ENCODE results near the gene NEK6. TPM values are rescaled to one million over a fixed set of nuclear protein-coding genes. Genes with fewer than 3 reads are reported as not detected.

The NEK6 gene
- total RNA-seq, 4 donors from 2014 or later = 6.0 to 14.7 (median 9.1) TPM

DNA sequence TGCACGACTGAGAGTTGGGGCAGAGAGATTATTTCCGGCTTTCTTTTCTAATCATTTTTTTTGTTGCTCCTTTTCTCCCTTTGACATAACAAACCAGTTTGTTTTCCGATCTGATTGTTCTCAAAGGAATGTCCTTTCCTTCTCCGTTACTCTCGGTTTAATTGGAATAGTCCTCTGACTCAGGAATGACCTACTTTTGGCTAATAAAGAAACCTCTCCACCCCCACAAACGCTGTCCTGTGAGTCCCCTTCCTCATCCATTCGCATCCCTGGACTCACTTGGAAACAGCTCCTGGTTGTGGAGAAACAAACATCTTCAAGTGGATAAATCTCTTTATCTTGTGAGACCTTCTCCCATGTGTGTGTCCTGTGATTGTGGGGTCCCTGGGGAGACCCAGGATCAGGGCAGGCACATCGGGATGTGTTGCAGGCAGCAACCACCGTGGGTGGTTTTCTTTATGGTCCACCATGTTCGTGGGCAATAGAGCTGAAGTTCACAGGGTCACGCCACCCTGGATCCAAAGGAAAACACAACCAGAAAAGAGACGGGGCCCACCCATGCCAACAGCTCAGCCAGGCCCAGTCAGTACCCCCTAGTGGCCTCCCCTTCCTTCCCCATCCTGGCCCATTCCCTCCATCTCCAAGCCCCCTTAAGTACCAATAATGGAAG is 45.2 kb upstream of the NEK6 start:
- peak in 1 of 2 donors; percentile 60 for DNase-seq (ENCODE audit: low spot score in 2 of 2)
- TF ChIP-seq POLR2A (IDR thresholded peaks at IDR 0.05) = no peak
- TF ChIP-seq, protein P1, sequence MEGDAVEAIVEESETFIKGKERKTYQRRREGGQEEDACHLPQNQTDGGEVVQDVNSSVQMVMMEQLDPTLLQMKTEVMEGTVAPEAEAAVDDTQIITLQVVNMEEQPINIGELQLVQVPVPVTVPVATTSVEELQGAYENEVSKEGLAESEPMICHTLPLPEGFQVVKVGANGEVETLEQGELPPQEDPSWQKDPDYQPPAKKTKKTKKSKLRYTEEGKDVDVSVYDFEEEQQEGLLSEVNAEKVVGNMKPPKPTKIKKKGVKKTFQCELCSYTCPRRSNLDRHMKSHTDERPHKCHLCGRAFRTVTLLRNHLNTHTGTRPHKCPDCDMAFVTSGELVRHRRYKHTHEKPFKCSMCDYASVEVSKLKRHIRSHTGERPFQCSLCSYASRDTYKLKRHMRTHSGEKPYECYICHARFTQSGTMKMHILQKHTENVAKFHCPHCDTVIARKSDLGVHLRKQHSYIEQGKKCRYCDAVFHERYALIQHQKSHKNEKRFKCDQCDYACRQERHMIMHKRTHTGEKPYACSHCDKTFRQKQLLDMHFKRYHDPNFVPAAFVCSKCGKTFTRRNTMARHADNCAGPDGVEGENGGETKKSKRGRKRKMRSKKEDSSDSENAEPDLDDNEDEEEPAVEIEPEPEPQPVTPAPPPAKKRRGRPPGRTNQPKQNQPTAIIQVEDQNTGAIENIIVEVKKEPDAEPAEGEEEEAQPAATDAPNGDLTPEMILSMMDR (IDR thresholded peaks at IDR 0.05) = no peak
- 65 to 72% methylated on average over 12 of the region's 12 CpGs for WGBS, 2 donors
- intact Hi-C loops (cut with DNase I; ENCODE audit: low total_unique reads) = no loop called here
- H3K4me3 ChIP-seq (ENCODE audit: low read depth, poor library complexity, severe bottlenecking) = no peak overlapping the region

DNA sequence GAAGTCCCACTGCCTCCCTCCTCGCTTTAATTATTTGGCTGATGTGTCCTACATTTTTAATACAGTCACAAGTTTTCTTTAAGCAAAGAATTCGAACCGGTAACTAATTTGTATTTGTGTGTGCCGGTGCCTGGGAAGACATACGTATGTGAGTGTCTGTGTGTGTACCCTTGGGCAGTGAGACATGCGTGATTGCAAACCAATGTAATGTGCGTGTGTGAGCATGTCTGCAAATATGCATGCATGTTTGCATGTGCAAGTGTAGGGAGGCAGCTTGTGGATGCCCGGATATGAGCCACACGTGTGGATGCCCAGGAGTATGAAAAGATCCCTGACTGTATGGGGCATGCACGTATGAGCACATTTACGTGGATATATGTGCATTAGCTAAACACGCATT is 44.4 kb upstream of the NEK6 start:
- WGBS, 2 donors = 69 to 74% methylated on average over 12 of the region's 12 CpGs
- H3K4me3 ChIP-seq (ENCODE audit: low read depth, poor library complexity, severe bottlenecking) = no peak overlapping the region
- DNase-seq (ENCODE audit: low spot score in 2 of 2) = peak in 1 of 2 donors; percentile 39
- TF ChIP-seq, protein P1 (IDR thresholded peaks at IDR 0.05) = no peak
- TF ChIP-seq POLR2A (IDR thresholded peaks at IDR 0.05) = no peak
- intact Hi-C loops (cut with DNase I; ENCODE audit: low total_unique reads) = no loop called here

DNA sequence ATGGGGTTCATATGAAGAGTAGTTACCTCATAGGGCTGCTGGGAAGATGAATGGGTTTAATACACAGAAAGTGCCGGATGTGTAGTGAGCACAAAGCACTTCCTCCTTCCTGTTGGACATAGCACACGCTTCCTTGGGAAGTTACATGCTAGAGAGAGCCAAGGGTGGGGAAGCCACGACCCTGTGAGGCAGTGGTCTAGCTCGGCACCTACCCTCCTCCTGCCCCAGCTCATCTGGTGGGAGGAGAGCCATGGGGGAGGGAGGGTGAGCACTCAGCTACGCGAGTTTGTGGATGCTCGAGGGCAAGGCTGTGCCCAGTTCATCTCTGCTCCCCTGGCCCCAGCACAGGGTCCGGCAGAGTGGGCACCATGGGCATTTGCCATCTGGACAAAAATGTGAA is 43.6 kb upstream of the NEK6 start:
- no peak overlapping the region for H3K4me3 ChIP-seq (ENCODE audit: low read depth, poor library complexity, severe bottlenecking)
- no peak for TF ChIP-seq POLR2A (IDR thresholded peaks at IDR 0.05)
- TF ChIP-seq, protein P1 (IDR thresholded peaks at IDR 0.05) = no peak
- DNase-seq (ENCODE audit: low spot score in 2 of 2) = peak in 1 of 2 donors; percentile 72
- intact Hi-C loops (cut with DNase I; ENCODE audit: low total_unique reads) = no loop called here
- WGBS, 2 donors = 32 to 42% methylated on average over 8 of the region's 8 CpGs

DNA sequence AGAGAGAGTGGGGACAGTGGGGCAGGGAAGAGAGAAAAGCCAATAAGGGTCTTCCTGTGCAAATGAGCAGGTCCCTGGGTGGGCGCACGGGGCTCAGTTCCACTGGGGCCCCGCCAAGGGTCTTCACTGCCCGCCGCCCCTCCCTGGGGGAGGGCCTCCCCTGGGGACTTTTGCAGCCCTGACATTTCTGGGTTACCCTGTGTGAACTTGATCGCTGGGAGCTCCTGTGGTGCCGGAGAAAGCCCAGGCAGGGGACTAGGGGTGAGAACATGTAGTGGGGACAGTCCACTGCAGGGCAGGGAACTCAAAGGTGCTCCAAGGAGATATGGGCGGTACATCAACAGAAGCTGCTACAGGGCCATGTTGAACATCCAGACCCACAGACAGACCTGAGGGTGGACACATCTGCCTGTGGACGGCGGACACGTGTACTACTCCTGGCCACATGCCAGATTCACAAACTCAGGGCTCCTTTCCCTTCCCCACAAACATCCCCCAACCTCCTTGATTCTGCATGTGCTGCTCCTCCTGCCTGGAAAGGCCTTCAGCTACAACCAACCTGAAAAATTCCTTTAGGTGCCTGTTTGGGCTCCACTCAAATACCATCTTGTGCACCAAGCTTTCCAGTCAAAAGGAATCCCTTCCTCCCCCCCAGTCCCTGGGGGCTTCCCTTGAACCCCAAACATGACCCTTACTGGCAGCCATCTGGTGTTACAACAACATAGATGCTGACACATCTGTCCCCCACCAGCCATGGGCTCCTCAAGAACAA is 43.0 kb upstream of the NEK6 start:
- DNase-seq (ENCODE audit: low spot score in 2 of 2) = peak in 1 of 2 donors; percentile 72
- intact Hi-C loops (cut with DNase I; ENCODE audit: low total_unique reads) = no loop called here
- WGBS, 2 donors = 66 to 71% methylated on average over 11 of the region's 11 CpGs
- TF ChIP-seq POLR2A (IDR thresholded peaks at IDR 0.05) = no peak
- TF ChIP-seq, protein P1 (IDR thresholded peaks at IDR 0.05) = no peak
- no peak overlapping the region for H3K4me3 ChIP-seq (ENCODE audit: low read depth, poor library complexity, severe bottlenecking)

DNA sequence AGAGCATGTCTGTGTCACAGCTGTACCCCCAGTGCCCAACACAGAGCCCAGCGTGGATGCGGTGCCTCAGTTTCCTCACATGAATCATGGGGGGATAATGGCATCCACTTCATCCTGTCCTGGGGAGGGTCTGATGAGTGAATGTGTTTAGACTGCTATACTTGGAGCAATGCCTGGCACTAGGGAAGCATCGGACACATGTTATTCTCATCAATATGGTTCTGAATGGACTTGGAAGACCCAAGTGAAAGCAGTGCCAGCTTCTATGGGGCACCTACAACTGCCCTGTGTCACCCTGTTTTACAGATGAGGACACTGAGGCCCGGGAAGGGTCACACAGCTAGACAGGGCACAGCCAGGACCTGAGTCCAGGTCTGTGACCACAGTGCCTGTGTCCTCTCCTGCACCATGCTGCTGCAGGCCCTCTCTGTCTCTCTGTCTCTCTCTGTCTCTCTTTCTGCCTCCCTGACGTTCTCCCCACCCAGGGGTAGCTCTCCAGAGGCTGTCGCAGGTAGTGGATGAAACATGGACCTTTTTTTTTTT is 42.3 kb upstream of the NEK6 start:
- H3K4me3 ChIP-seq (ENCODE audit: low read depth, poor library complexity, severe bottlenecking) = no peak overlapping the region
- 83 to 89% methylated on average over 6 of the region's 6 CpGs for WGBS, 2 donors
- no peak for TF ChIP-seq POLR2A (IDR thresholded peaks at IDR 0.05)
- TF ChIP-seq, protein P1 (IDR thresholded peaks at IDR 0.05) = no peak
- DNase-seq (ENCODE audit: low spot score in 2 of 2) = peak in 1 of 2 donors; percentile 37
- intact Hi-C loops (cut with DNase I; ENCODE audit: low total_unique reads) = no loop called here

Measured in lower leg skin (tissue), 4 donors.